ENCODE data around the gene PRKG1.

- TF ChIP-seq CTCF (IDR thresholded peaks at IDR 0.05) (no peak), EZH2 (IDR thresholded peaks at IDR 0.05) (no peak), EZH2phosphoT487 (IDR thresholded peaks at IDR 0.05) (no peak)
These were observed 787.9 kb downstream of the PRKG1 start for GRCh38 chr10:51862149-51862548.
